Fibroblast of the aortic adventitia (primary cell): ENCODE measurements around the gene SLC10A3. TPM values are rescaled to one million over a fixed set of nuclear protein-coding genes. Genes with fewer than 3 reads are reported as not detected.

ENCODE experiments used
- DNase-seq: peaks from one replicate; pipeline ENCODE4 v3.0.0-alpha.2; 2010; ENCODE audit warnings: low read depth
- H3K4me3 ChIP-seq: 2 replicates; pipeline ENCODE4 v1.5.1; 2011; ENCODE audit warnings: low read depth, mild to moderate bottlenecking, control low read depth, low read length, moderate library complexity
- small RNA-seq: library from RNA; depleted of rRNA; stranded (forward); fragments of <200 nt; gene quantifications from one replicate; pipeline ENCODE3, GENCODE V24; 2012
- total RNA-seq: library from RNA; depleted of rRNA; stranded (reverse); fragments of >200 nt; gene quantifications from 2 replicates; pipeline ENCODE4 v1.2.3, GENCODE V29; 2012; ENCODE audit warnings: low replicate concordance
- TF ChIP-seq, protein P1 (sequence below): IDR thresholded peaks from 2 replicates; pipeline ENCODE4 v1.5.1; 2011; ENCODE audit warnings: mild to moderate bottlenecking, low read length, control low read depth, inconsistent platforms; ENCODE audit not compliant: insufficient read depth

The SLC10A3 gene
- total RNA-seq, 1 donor, result 28.6 TPM

DNA sequence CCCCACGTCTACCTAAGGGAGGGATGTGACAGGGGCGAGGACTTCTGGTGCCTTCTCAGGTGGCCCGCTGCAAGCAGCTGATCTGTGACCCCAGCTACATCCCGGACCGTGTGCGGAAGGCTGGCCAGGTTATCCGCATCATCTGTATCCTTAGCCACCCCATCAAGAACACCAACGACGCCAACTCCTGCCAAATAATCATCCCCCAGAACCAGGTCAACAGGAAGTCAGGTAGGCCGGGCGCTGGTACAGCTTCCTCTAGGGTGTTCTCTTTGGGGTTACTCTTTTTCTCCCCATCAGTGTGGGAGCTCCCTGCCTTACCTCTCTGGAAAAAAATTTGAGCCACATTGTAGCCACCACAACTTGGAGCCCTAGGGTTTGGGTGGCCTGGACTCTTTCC lies 48.9 kb downstream of the SLC10A3 start:
- no peak for DNase-seq
- TF ChIP-seq, protein P1, sequence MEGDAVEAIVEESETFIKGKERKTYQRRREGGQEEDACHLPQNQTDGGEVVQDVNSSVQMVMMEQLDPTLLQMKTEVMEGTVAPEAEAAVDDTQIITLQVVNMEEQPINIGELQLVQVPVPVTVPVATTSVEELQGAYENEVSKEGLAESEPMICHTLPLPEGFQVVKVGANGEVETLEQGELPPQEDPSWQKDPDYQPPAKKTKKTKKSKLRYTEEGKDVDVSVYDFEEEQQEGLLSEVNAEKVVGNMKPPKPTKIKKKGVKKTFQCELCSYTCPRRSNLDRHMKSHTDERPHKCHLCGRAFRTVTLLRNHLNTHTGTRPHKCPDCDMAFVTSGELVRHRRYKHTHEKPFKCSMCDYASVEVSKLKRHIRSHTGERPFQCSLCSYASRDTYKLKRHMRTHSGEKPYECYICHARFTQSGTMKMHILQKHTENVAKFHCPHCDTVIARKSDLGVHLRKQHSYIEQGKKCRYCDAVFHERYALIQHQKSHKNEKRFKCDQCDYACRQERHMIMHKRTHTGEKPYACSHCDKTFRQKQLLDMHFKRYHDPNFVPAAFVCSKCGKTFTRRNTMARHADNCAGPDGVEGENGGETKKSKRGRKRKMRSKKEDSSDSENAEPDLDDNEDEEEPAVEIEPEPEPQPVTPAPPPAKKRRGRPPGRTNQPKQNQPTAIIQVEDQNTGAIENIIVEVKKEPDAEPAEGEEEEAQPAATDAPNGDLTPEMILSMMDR, result no peak
- no peak overlapping the region for H3K4me3 ChIP-seq

DNA sequence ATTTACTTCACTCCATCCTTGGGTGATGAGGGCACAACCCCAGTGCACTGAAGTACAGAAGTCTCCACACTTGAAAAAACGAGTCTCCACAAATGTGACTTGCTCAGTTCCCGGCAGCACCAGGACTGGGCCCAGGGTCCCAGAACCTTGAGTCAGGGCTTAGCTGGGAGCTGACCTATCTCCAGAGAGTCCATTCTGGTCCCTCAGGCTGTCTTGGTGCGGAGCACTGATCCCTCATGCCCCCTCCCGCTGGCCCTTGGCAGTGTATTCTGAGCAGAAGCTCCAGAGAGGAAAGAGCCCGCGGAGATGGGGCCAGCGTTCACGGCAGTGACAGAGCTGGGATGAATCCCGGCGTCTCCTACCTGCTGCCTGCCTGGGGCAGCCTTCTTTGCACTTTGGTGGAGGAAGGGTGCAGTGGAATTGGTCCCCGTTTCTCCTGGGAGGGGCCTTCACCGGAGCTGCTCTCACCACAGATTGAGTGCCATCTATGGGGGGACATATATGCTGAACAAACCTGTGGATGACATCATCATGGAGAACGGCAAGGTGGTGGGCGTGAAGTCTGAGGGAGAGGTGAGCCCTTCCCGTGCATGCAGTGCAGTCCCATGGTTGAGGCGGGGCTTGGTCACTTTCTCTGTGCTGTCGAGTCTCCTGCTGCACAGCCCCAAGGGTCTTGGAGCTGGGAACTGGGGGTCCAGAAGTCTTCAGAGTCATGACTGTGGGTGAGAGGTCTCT lies 49.6 kb downstream of the SLC10A3 start:
- TF ChIP-seq, protein P1, result no peak
- DNase-seq, result no peak
- H3K4me3 ChIP-seq, result no peak overlapping the region

DNA sequence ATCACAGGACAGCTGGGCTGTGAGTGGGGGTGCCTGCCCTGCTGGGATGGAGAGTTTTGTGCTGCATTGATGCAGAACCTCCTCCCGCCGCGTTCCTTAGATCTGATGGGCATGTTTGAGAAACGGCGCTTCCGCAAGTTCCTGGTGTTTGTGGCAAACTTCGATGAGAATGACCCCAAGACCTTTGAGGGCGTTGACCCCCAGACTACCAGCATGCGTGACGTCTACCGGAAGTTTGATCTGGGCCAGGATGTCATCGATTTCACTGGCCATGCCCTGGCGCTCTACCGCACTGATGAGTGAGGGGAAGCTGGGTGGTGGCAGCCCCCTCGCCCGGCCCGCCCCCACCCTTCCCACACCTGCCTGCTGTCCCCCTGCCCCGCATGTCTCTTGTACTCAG lies 50.6 kb downstream of the SLC10A3 start:
- TF ChIP-seq, protein P1, result no peak
- no peak overlapping the region for H3K4me3 ChIP-seq
- no peak for DNase-seq

DNA sequence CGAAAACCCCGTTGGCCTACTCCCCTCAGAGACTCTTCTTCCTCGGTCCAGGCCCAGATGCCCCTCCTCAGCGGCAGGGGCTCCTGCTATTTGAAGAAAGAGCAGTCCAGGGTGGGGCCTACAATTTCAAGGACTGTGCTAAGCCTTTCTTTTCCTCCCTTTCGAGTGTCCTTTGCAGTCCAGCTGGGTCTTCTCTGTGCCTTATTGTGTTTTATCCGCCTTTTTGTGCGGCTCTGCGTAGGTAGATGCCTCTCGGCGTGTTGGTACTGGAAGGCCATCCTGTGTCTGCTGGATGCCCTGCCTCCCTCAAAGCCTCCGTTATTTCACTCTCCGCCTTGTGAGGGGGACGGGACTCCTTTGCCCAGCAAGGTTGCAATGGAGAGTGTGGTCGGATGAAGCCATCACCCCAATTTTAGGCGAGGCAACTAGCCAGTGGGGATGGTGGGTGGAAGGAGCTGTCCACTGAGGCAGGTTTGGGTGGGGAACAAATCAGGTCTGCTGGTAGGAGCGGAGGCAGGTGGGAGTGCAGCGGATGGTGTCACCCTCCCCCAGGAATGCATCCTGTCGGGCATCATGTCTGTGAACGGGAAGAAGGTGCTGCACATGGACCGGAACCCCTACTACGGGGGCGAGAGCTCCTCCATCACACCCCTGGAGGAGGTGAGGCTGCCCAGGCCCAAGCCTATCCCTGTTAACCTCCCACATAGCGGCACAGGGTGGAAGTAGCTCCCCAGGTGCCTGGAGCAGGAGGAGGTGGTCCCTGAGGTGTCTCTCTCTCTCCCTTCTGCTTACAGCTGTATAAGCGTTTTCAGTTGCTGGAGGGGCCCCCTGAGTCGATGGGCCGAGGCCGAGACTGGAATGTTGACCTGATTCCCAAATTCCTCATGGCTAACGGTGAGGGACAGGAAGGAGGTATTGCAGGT lies 52.2 kb downstream of the SLC10A3 start:
- TF ChIP-seq, protein P1, result no peak
- H3K4me3 ChIP-seq, result peak overlapping the region; percentile 77
- DNase-seq, result no peak

Small RNA genes within 50 kb of the gene (small RNA-seq; reads per million reads assigned to genes)
- gene MIR6858 (not detected), gene RN7SL697P (not detected)

Other genes with a start within 250 kb of the SLC10A3 start
- not detected in 2 replicates for gene OPN1MW3, start 233.0 kb downstream of the SLC10A3 start, total RNA-seq
- gene TEX28, start 195.5 kb downstream of the SLC10A3 start, total RNA-seq, result not detected in 2 replicates
- gene TKTL1, start 194.8 kb downstream of the SLC10A3 start, total RNA-seq, result not detected in 2 replicates
- 549 and 1,365 TPM in 2 replicates for gene FLNA, start 116.0 kb downstream of the SLC10A3 start, total RNA-seq
- 9.6 and 29.9 TPM in 2 replicates for gene EMD, start 111.3 kb downstream of the SLC10A3 start, total RNA-seq
- gene RPL10, start 92.3 kb downstream of the SLC10A3 start, total RNA-seq, result 1,297 and 3,230 TPM in 2 replicates
- 15.8 and 31.0 TPM in 2 replicates for gene DNASE1L1, start 81.4 kb downstream of the SLC10A3 start, total RNA-seq
- gene TAFAZZIN, start 79.1 kb downstream of the SLC10A3 start, total RNA-seq, result 18.0 and 30.9 TPM in 2 replicates
- 33.2 and 36.1 TPM in 2 replicates for gene ATP6AP1, start 62.0 kb downstream of the SLC10A3 start, total RNA-seq
- gene GDI1, start 53.5 kb downstream of the SLC10A3 start, total RNA-seq, result 53.9 and 115 TPM in 2 replicates
- gene FAM50A, start 46.5 kb downstream of the SLC10A3 start, total RNA-seq, result 39.0 and 99.0 TPM in 2 replicates
- 11.9 and 25.8 TPM in 2 replicates for gene PLXNA3, start 32.3 kb downstream of the SLC10A3 start, total RNA-seq
- gene LAGE3, start 11.3 kb downstream of the SLC10A3 start, total RNA-seq, result 19.1 and 31.6 TPM in 2 replicates
- gene UBL4A, start 4.0 kb downstream of the SLC10A3 start, total RNA-seq, result 10.9 and 35.0 TPM in 2 replicates
- gene FAM3A, start 25.6 kb upstream of the SLC10A3 start, total RNA-seq, result 16.9 and 20.0 TPM in 2 replicates
- 45.5 and 126 TPM in 2 replicates for gene G6PD, start 56.2 kb upstream of the SLC10A3 start, total RNA-seq
- gene IKBKG, start 57.0 kb upstream of the SLC10A3 start, total RNA-seq, result 17.1 and 37.2 TPM in 2 replicates
- gene CTAG1A, start 94.5 kb upstream of the SLC10A3 start, total RNA-seq, result not detected in 2 replicates
- gene CTAG1B, start 128.7 kb upstream of the SLC10A3 start, total RNA-seq, result not detected in 2 replicates
- not detected in 2 replicates for gene CTAG2, start 162.9 kb upstream of the SLC10A3 start, total RNA-seq